Caki2 (cell line): Measurements from ENCODE around the gene STX18. TPM values are rescaled to one million over a fixed set of nuclear protein-coding genes. Genes with fewer than 3 reads are reported as not detected.
A peak's percentile ranks its signal among the peaks of the same experiment; 100 is the strongest.

ENCODE experiments used
- DNase-seq: peaks from one replicate; pipeline ENCODE4 v3.0.0-alpha.2; 2015; ENCODE audit warnings: low read depth
- in situ Hi-C: cut with HindIII; loops from 2 replicates; pipeline ENCODE4 v1.10.0; 2016; ENCODE audit warnings: low sequenced_read_pairs, low pct_unique_long_range_greater_than_20kb, mixed read lengths
- total RNA-seq: library from RNA; depleted of rRNA; stranded (reverse); fragments of >200 nt; shearing (Covaris generic); gene quantifications from 2 replicates; pipeline ENCODE4 v1.2.3, GENCODE V29; 2014; ENCODE audit warnings: low replicate concordance

Gene STX18
- total RNA-seq, 1 experiment from 2014 or later, result 25.2 TPM

DNA sequence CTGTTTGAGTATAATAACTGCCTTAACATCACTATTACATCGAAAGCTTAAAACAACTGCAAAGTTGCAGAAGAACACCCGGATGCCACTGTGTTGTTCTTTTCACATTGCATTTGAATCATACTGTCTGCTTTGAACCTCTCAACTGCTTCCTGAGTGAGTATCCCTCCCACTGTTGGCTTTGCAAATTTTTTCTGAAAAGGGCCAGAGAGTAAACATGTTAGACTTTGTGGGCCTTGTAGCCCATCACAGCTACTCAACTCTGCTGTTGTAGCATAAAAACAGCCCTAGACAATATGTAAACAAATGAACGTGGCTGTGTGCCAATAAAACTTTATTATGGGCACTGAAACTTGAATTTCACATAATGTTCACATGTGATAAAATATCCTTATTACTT, 78.9 kb downstream of the STX18 start:
- in situ Hi-C loops, result no loop called here
- DNase-seq, result no peak

DNA sequence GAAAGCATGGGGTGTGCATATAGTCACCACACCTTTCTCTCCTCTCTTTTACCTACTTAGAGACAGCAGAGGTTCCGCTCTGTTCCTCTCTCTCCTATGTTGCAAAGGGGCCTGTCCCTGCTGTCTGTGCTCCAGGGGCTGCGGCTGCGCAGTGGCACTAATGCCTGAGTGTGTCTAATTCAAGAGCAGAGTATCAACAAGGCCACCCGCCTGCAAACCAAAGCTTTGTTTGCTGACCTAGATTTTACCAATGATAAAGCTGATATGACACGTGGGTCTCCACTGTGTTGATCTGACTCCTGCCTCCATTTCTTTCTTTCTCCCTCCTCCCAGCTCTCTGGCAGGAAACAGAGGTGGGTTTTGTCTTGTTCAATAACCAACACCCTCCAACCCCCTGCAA, 80.0 kb downstream of the STX18 start:
- in situ Hi-C loops, result no loop called here
- no peak for DNase-seq

DNA sequence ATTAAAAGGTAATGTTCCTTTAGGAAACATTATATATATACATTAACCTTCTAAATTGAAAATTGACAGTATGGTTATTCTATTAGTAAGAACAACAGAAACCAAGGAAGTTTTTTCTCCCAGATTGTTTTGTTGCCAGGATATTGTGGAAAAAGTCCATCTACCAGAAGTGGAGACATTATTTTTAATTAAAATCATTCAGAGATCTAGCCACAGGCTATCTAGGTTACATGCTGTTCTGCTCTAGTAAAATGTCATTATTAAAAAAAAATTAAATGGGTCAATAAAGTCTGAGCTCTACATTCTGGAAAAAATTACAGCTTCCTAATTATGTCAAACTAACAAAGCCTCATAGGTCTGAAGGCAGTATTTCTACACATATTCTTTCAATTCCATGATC, 80.7 kb downstream of the STX18 start:
- no peak for DNase-seq
- in situ Hi-C loops, result no loop called here

DNA sequence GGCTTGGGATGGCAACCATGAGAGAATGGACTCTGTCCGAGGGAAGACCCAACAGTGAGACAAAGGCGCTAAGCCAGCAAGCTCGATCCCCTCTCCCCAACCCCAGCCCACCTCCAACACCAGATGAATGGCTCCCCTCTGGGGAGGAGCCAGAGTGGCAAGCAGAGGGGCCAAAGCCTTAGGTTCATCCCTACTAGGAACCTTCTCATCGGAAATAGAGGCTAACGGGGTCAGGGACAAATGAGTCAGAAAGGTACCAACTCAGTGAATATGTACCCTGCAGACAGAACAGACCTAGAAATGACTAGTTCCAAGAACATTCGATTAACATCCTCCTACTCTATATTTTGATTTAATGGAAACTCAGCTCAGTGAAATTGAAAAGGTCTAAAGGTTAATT, 81.1 kb downstream of the STX18 start:
- no peak for DNase-seq

DNA sequence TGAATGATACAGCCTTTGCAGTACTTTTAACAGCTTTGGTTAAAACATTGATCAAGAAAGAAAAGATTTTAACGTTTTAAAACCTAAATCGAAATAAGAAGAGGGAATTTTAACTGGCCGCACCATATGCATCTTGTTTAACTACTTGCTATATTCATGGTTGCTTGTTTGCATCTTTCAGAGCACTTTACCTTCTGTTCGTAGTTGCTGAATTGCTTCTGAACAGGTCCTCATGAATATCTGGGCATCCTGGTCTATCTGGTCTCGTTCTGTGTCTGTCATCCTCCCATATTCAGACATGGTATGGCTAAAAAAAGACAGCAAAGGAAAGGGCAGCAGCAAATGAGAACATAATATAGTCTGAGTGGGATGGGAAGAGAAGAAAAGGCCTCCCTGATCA, 82.7 kb downstream of the STX18 start:
- in situ Hi-C loops, result no loop called here
- DNase-seq, result no peak

More for the DNA sequence above, 81.1 kb downstream of the STX18 start:
- in situ Hi-C loops, result no loop called here

DNA sequence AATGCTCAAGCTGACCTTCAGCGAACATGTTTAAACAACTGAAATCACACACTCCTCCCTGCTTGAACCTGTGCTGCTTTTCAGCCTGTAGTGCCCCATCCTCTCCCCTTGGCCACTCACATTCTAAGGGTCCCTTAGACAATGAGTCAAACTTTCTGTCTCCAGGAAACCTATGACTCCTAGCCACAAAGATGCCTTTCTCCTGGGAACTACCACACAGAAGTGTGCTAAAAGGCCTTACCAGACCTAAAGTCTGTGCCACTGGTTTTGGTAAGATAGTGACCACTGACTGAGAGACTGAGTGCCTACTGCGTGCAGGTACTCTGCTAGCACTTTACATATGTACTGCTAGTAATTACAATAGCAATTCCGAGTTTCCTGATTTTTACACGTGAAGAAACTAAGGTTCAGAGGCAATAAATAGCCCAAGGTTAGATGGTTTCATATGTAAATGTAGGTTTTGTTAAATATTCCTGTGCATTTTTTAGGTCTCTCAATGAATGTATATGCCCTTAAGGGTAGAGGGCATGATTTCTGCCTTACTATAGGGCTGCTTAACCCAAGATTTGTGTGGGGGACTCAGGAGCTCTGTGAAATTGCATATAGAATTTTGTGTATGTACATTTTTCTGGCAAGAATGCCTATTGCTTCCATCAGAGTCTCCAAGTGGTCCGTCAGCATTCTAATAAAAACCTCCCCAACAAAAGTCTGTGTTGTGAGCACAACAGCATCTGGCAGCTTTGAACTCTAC, 83.9 kb downstream of the STX18 start:
- DNase-seq, result no peak
- in situ Hi-C loops, result no loop called here

DNA sequence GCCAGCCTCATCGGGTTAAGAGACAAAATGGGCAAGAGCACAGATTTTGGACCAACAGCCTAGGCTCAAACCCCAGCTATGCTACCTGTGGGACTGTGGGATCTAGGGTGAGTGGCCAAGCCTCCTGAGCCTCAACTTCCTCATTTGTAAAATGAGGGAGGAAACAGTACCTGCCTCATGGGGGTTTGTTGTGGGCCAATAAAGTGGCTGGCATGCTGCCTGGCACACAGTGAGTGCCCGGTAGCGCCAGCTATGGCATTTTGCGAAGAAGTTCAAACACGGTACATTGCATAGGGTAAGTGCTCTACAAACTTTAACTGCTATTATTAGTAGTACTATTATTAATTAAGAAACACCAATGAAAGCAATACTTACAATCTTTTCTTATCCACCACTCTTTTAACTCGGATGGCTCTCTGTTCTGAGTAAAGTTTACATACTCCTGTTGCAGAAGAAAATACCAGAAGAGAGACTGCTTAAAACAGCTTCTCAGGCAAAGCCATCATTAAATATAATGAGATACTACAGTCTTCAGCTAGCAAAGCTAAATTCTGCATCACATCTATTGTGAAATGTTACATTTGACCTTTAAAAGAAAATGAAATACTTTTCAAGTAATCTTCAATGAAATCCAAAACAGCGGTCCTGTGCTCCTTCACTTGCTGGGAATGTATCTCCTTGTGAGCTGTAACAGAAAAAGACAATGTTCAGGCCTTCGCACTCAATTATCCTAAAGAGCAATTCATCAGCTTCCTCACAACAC, 84.9 kb downstream of the STX18 start:
- in situ Hi-C loops, result no loop called here
- no peak for DNase-seq

DNA sequence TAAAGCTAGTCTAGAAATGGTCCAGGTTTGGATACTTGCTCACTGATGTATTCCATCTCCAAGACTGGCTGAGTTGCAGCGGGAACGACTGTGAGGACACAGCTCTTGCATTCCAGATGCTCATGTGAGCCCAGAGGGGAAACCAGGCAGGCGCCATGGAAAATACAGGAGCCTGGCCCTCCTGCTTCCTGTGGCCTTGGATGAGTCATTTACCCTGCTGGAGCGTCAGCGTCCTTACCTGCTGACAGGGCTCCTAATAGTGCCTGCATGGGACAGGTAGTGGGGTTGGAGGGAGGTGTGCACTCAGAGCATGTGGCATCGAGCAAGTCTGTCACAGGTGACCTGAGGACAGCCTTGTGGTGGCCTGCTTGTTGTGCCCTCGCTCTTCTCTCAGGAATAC, 85.5 kb downstream of the STX18 start:
- in situ Hi-C loops, result no loop called here
- DNase-seq, result no peak

DNA sequence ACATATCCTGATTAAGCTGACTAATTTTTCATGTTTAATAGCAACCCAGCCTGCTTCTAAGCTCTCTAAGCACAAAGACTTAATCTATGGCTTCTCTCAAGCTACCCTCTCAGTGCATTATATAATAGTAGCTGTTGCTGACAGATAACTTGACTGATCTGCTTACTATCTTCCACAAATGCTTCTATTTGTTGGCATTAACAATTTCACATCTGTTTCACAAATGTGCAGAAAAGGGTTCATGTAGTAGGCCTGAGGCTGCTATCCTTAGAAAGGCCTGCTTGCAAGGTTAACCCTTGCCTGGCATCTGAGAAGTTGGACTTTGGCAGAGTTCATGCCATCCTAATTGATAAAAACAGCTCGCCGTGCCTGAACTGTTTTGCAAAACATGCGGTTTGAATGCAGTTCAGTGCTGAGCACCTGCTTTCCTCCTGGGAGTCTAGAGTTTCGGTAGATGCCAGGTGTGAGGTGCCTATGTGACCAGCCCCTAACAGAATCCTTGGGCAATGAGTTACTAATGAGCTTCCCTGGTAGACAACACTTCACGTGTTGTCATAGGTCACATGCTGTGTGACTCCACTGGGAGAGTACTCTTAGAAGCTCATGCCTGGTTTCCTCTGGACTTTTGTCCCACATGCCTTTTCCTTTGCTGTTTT, 86.5 kb downstream of the STX18 start:
- in situ Hi-C loops, result no loop called here
- peak; percentile 18 for DNase-seq

DNA sequence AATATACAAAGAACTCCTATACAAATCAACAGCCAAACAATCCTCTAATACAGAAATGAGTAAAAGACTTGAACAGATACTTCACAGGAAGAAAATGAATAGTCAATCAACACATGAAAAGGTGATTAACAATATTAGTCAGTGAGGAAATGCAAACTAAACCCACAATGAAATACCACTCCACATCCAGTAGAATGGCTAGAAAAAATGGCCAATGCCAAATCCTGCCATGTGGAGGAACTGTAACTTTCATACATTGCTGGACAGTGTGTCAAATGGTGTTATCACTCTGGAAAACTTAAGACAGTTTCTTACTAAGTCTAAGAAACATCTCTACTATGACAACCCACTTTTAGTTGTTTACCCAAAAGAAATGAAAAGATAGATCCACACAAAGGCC, 95.4 kb downstream of the STX18 start:
- in situ Hi-C loops, result no loop called here
- no peak for DNase-seq

DNA sequence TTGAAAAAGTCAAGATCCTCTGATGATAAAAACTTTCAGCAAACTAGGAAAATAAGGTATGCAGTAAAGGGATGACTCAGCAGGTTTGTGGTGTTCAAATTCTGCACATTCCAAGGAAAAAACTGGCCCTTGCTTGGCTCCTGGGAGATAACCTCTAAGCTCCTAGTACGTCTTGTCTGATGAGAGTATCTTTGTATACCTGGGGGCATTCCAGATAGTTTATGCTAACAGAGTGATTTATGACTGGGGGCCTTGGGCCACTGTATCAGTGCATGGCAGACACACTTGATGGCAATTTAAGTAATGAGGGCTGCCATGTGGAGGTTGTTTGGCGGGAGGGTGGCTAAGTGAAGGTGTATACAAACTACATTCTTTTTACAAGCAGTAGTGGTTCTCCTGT, 98.0 kb downstream of the STX18 start:
- DNase-seq, result peak; percentile 52
- in situ Hi-C loops, result no loop called here

DNA sequence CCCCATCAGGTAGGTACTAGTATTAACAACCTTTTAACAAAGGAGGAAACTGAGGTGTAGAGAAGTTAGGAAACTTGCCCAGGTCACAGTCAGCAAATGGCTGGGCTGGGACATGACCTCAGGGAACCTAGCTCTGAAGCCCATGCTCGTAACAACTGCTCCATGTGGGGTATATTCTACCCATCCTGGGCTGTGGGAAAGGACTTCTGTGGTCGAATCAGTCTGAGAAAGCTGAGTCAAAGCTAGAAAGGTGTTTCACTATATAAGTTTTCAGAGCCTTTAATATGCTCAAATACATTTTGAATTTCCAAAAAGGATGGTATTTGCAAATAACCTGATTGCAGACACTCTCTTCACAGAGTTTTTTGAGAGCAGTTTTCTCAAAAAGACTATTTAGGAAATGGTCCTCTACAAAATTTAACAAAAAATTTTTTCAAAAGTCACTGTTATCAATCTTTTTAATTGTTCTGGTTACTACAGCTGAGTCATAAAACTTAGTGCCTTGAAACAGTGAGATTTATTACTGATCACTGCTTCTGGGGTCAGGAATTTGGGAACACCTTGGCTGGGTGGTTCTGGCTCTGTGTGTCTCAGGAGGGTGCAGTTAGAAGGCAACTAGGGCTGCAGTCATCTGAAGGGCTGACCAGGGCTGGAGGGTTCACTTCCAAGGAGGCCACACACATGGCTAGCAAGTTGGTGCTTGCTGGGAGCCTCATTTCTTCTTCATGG, 101.4 kb downstream of the STX18 start:
- no peak for DNase-seq
- in situ Hi-C loops, result no loop called here

DNA sequence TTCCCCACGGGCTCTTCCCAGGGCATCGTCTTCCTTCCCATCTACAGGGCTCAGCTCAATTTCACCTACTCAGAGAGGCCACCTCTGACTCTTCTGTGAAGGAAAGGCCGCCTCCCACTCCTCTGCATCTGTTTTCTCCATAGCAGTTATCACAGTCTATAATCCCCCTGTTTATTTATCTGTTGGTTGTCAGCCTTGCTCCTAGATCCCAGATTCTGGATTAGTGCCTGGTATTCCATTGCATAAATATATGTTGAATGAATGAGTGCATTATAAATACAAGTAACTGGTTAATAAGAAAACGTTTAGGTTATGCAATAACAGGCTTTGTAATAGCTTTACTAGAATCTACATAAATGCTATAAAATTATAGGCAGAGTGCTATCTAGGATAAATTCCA, 102.1 kb downstream of the STX18 start:
- in situ Hi-C loops, result no loop called here
- no peak for DNase-seq

DNA sequence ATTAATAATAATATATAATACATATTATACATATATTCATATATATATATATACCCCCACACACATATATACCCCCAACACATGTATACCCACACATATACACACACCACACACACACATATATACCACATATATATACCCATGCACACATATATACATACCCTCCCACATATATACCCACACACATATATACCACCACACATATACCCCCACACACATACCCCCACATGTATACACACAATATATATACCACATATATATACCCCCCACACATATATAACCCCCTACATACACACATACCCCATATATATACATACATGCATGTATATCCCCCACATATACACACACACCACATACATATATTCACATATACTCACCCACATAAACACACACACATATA, 103.0 kb downstream of the STX18 start:
- in situ Hi-C loops, result no loop called here
- DNase-seq, result no peak

DNA sequence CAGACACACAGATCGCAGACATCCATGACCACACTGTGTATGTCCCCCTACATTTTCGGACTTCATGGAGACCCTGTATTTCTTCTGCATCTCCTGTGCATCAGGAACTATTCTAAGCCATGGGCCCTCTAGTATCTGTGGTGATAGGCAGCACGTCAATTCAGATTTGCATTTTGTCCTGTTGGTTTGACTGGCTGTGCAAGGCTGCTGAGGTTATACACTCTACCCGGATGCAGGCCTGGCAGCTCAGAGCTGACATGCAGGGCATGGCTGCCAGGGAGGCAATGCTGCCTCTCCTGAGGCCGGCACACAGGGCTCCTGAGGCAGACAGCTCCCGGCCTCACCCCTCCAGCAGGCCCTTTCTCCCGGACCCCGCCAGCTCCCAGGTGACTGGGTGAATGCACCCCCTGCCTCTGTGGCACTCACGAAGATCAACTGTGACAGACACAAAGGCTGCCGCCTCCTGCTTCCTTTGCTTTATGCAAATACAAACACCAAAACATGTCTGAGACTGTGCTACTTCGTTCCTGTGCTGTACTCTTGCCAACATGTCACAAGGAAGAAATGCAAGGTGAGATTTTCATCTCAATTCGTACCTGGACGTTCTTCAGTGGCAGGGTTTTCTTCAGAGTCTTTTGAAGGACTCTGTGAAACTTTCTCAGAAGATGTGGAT, 103.9 kb downstream of the STX18 start:
- no peak for DNase-seq
- in situ Hi-C loops, result no loop called here

DNA sequence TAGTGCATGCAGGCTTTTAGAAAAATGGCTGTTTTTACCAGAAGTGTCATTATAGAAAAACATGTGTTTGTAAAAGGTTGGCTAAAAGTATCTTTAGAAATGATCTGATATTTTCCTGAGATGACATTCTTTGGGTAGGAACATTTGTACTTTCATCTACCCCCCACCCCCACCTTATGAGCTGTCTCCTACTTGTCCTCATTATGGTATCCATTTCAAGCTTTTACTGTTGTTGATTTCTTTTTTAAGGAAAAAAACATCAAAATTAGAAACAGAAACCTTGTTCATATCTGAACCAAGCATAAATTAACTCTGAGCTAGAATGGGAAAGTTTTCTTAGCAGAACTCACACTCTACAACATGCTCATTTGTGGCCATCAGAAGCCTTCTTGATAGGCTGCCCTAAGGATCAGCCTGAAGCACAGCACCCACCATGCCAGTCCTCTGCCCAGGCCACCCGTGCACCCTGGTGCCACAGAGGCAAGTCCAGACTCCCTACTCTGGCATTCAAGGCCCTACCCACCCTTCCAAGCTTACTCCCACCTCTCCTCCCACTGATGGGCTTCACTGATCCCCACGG, 105.5 kb downstream of the STX18 start:
- no peak for DNase-seq
- in situ Hi-C loops, result no loop called here

DNA sequence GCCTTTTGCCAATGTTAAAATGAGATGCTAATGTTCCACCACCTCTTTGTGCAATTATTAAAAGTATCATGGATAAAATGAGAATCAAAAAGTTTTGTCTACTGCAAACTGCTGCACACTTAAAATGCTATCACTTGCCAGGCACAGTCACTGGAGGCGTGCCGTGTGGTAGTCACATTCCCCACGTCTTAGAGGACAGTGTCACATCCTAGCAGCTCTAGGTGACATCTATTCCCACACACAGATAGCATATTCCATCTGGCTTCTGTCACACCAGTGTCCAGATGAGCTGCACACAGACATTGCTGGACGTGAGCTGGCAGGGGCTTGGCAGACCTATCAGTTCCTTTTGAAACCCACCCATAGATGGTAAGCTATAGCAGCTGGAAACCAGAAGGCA, 107.9 kb downstream of the STX18 start:
- in situ Hi-C loops, result no loop called here

More for the DNA sequence above, 107.9 kb downstream of the STX18 start:
- no peak for DNase-seq
